Body of pancreas (tissue), 4 donors: ENCODE data around the gene SOX8.

Source experiments
- POLR2A ChIP-seq, 3 donors: fragments of 450-650 bp; IDR thresholded peaks; one replicate each; pipeline ENCODE4 v1.6.1; 2016; ENCODE audit warnings: antibody characterized with exemption in 3 of 3, mild to moderate bottlenecking in 2 of 3
- TF ChIP-seq, protein P1 (sequence below), 7 experiments: fragments of 450-650 bp in 4 of 7; fragments of 200-600 bp in 3 of 7; sonication (generic) in 3 of 7; IDR thresholded peaks; one replicate each; pipeline ENCODE4 v1.5.1; 2016 to 2019; ENCODE audit warnings: antibody characterized with exemption in 7 of 7

- no peak for TF ChIP-seq POLR2A (IDR thresholded peaks at IDR 0.05)
- TF ChIP-seq, protein P1, sequence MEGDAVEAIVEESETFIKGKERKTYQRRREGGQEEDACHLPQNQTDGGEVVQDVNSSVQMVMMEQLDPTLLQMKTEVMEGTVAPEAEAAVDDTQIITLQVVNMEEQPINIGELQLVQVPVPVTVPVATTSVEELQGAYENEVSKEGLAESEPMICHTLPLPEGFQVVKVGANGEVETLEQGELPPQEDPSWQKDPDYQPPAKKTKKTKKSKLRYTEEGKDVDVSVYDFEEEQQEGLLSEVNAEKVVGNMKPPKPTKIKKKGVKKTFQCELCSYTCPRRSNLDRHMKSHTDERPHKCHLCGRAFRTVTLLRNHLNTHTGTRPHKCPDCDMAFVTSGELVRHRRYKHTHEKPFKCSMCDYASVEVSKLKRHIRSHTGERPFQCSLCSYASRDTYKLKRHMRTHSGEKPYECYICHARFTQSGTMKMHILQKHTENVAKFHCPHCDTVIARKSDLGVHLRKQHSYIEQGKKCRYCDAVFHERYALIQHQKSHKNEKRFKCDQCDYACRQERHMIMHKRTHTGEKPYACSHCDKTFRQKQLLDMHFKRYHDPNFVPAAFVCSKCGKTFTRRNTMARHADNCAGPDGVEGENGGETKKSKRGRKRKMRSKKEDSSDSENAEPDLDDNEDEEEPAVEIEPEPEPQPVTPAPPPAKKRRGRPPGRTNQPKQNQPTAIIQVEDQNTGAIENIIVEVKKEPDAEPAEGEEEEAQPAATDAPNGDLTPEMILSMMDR (IDR thresholded peaks at IDR 0.05), result no peak
Observed at GRCh38 chr16:1028056-1028455, 46.5 kb downstream of the SOX8 start.
